Endothelial cell of umbilical vein (primary cell): ENCODE results near the gene SH3TC1. TPM values are rescaled to one million over a fixed set of nuclear protein-coding genes. Genes with fewer than 3 reads are reported as not detected.

Source experiments
- BruUV-seq: library from RNA; stranded (reverse); fragments of 400-500 nt; replicated peaks from 2 replicates; lab custom pipeline; 2021; lab: Mats Ljungman, UMichigan
- CTCF ChIA-PET: fragments of 300-600, 350-600 bp; sonication (Branson Sonifier 250); formaldehyde crosslinking; loops from one replicate; lab custom pipeline; 2021; ENCODE audit warnings: antibody characterized with exemption, inconsistent platforms; lab: Charles Lee
- POLR2A ChIA-PET: fragments of 300-600, 350-600 bp; sonication (Branson Sonifier 250); formaldehyde crosslinking; loops from one replicate; lab custom pipeline; 2021; ENCODE audit warnings: antibody characterized with exemption, inconsistent platforms; lab: Charles Lee
- DNase-seq: peaks from one replicate; pipeline ENCODE4 v3.0.0-alpha.2; 2011; ENCODE audit warnings: low read depth, low spot score
- FAIRE-seq: peaks from 2 replicates; lab custom pipeline; 2011; peaks lifted over from hg19 to GRCh38; lab: Jason Lieb, UNC
- H2AFZ ChIP-seq: 2 replicates; pipeline ENCODE4 v1.6.0; 2012; ENCODE audit warnings: low read depth, low read length, control low read depth, inconsistent platforms
- H3K27ac ChIP-seq: 2 replicates; pipeline ENCODE4 v1.5.1; 2011; ENCODE audit warnings: low read depth, mild to moderate bottlenecking, control low read depth, low read length, moderate library complexity; ENCODE audit not compliant: insufficient read depth
- H3K27me3 ChIP-seq, 2 experiments: 2 replicates each; pipeline versions ENCODE4 v1.6.0 to v1.6.1; 2011; ENCODE audit warnings: low read length in 2 of 2, mixed read lengths in 1 of 2; ENCODE audit not compliant: control insufficient read depth in 2 of 2, insufficient read depth in 2 of 2
- H3K36me3 ChIP-seq, 2 experiments: 2 replicates in 1 of 2; 3 replicates in 1 of 2; pipeline ENCODE4 v1.5.1; 2011; ENCODE audit warnings: low read length in 2 of 2, mild to moderate bottlenecking in 1 of 2, moderate library complexity in 1 of 2; ENCODE audit not compliant: control insufficient read depth in 2 of 2, insufficient read depth in 2 of 2; ENCODE audit errors: extremely low read depth in 1 of 2
- H3K4me1 ChIP-seq: 3 replicates; pipeline ENCODE4 v1.5.1; 2011; ENCODE audit warnings: mild to moderate bottlenecking, low read length; ENCODE audit not compliant: control insufficient read depth, insufficient read depth; ENCODE audit errors: extremely low read depth
- H3K4me2 ChIP-seq: 2 replicates; pipeline ENCODE4 v1.6.1; 2011; ENCODE audit warnings: low read length, control low read depth, mixed read lengths; ENCODE audit not compliant: insufficient read depth
- H3K4me3 ChIP-seq, 3 experiments: fragments of 200-600 bp in 1 of 3; sonication (generic), shearing (Covaris generic) in 1 of 3; replicated peaks in 1 of 3; 2 replicates each; pipeline ENCODE4 v1.5.1; 2011 to 2016; ENCODE audit warnings: control low read depth in 3 of 3, low read length in 3 of 3, mild to moderate bottlenecking in 2 of 3, inconsistent platforms in 1 of 3, low read depth in 1 of 3, moderate library complexity in 1 of 3; ENCODE audit not compliant: insufficient read depth in 1 of 3
- H3K79me2 ChIP-seq: 2 replicates; pipeline ENCODE4 v1.6.0; 2012; ENCODE audit warnings: low read length, inconsistent platforms; ENCODE audit not compliant: control insufficient read depth, insufficient read depth
- H3K9ac ChIP-seq: replicated peaks from 2 replicates; pipeline ENCODE3; 2011; ENCODE audit warnings: low read length, control low read depth; ENCODE audit not compliant: insufficient read depth; ENCODE audit errors: extremely low read depth
- H3K9me1 ChIP-seq: replicated peaks from 3 replicates; pipeline ENCODE4 v1.6.0; 2011; ENCODE audit warnings: mild to moderate bottlenecking, low read length; ENCODE audit not compliant: control insufficient read depth, insufficient read depth; ENCODE audit errors: extremely low read depth
- H3K9me3 ChIP-seq: replicated peaks from 2 replicates; pipeline ENCODE4 v1.5.1; 2012; ENCODE audit warnings: low read length, inconsistent platforms; ENCODE audit not compliant: control insufficient read depth, insufficient read depth
- H4K20me1 ChIP-seq: replicated peaks from 2 replicates; pipeline ENCODE3; 2011; ENCODE audit warnings: mild to moderate bottlenecking, low read length; ENCODE audit not compliant: control insufficient read depth, insufficient read depth; ENCODE audit errors: extremely low read depth
- EZH2 ChIP-seq: IDR thresholded peaks from 2 replicates; pipeline ENCODE4 v1.6.1; 2012; ENCODE audit warnings: borderline replicate concordance, low read depth, mild to moderate bottlenecking, moderate library complexity, low read length, inconsistent platforms; ENCODE audit not compliant: severe bottlenecking
- FOS ChIP-seq: IDR thresholded peaks from 2 replicates; pipeline ENCODE4 v1.6.1; 2011; ENCODE audit warnings: mild to moderate bottlenecking, low read length, moderate library complexity, borderline replicate concordance; ENCODE audit not compliant: insufficient read depth
- GATA2 ChIP-seq: IDR thresholded peaks from 2 replicates; pipeline ENCODE4 v1.7.0; 2011; ENCODE audit warnings: low read depth, mild to moderate bottlenecking, moderate library complexity, mixed read lengths, low read length; ENCODE audit not compliant: insufficient read length, insufficient read depth
- MYC ChIP-seq: IDR thresholded peaks from one replicate; pipeline ENCODE4 v1.6.1; 2011; ENCODE audit warnings: mild to moderate bottlenecking, low read depth, low read length
- POLR2AphosphoS5 ChIP-seq: IDR thresholded peaks from 2 replicates; pipeline ENCODE4 v1.6.1; 2012; ENCODE audit warnings: low read depth, mild to moderate bottlenecking, control low read depth, low read length, moderate library complexity; ENCODE audit not compliant: insufficient read depth
- dilution Hi-C: fragments of 300-500 bp; cut with MboI; formaldehyde crosslinking; loops from one replicate; pipeline ENCODE4 v1.15.0; 2019; ENCODE audit warnings: low sequenced_read_pairs; ENCODE audit not compliant: extremely low pct_ligation_motif_present
- intact Hi-C: fragments of 100-400 bp; cut with micrococcal nuclease; formaldehyde crosslinking; loops from one replicate; pipeline ENCODE4 v1.10.0; 2022
- polyA plus RNA-seq, 4 experiments: library from polyadenylated mRNA; depleted of rRNA in 3 of 4; stranded (reverse) in 3 of 4; unstranded in 1 of 4; fragments of >200 nt; gene quantifications; 2 replicates each; pipeline versions ENCODE4 v1.2.1 to v1.2.3, GENCODE V29; 2011 to 2012; ENCODE audit warnings: missing spikeins in 1 of 4
- total RNA-seq: library from RNA; stranded (reverse); gene quantifications from 2 replicates; pipeline ENCODE4 v1.2.3, GENCODE V29; 2021

SH3TC1 gene
- total and polyA plus RNA-seq, 2 donors (not counting 3 experiments of a cell fraction or from before 2014, with no cell fraction given): 96.5 to 192 TPM

GRCh38 chr4:8163026-8163425, 36.1 kb upstream of the SH3TC1 start:
- BruUV-seq: no TSS peak
- Histone ChIP-seq H4K20me1 (no peaks in the 10 kb centered on the region), H3K4me1 (peaks cover 11% of the 10 kb centered on the region), H3K27ac (no peak overlapping the region), H3K9ac (no peak overlapping the region), H3K27me3 (peaks cover 6 to 7% of the 10 kb centered on the region in 2 experiments), H3K9me3 (no peaks in the 10 kb centered on the region), H3K4me2 (no peak overlapping the region), H3K36me3 (no peaks in the 10 kb centered on the region), H3K9me1 (no peaks in the 10 kb centered on the region), H3K4me3 (no peak overlapping the region), H3K79me2 (no peaks in the 10 kb centered on the region), H2AFZ (no peak overlapping the region)
- FAIRE-seq (no peak), DNase-seq (no peak)
- dilution Hi-C loops (no loop called here), intact Hi-C loops (no loop called here)
- ChIA-PET CTCF (interaction anchor here (1.1 kb wide), 1 partner anchor 18 kb away, joined by 4 read pairs; no protein-coding TSS in a partner anchor), POLR2A (interaction anchor here (0.7 kb wide), 1 partner anchor 9 kb away, joined by 4 read pairs; no protein-coding TSS in a partner anchor)
- TF ChIP-seq FOS (no peak), GATA2 (no peak), POLR2AphosphoS5 (no peak), EZH2 (no peak), MYC (no peak)

- no peak overlapping the region for H3K4me3 ChIP-seq
- no peak overlapping the region for H3K27ac ChIP-seq
- no peaks in the 10 kb centered on the region for H3K9me3 ChIP-seq
- no peak for DNase-seq
- H3K36me3 ChIP-seq: no peaks in the 10 kb centered on the region
- peaks cover 2 to 7% of the 10 kb centered on the region in 2 experiments for H3K27me3 ChIP-seq
- H3K4me2 ChIP-seq: no peak overlapping the region
- BruUV-seq: no TSS peak
- no peak for TF ChIP-seq GATA2
- dilution Hi-C loops (no loop called here), intact Hi-C loops (no loop called here)
- peaks cover 6% of the 10 kb centered on the region for H3K4me1 ChIP-seq
- FAIRE-seq: no peak
- no peak overlapping the region for H3K9ac ChIP-seq
- H3K9me1 ChIP-seq: no peaks in the 10 kb centered on the region
- H4K20me1 ChIP-seq: no peaks in the 10 kb centered on the region
- H3K79me2 ChIP-seq: no peaks in the 10 kb centered on the region
- ChIA-PET POLR2A (no interaction called here), CTCF (interaction anchor here (1.1 kb wide), 1 partner anchor 18 kb away, joined by 4 read pairs; no protein-coding TSS in a partner anchor)
- H2AFZ ChIP-seq: no peak overlapping the region
Measured at GRCh38 chr4:8163436-8164193, 35.5 kb upstream of the SH3TC1 start.
